Skeletal muscle tissue (tissue), 4 donors: ENCODE data around the gene ENTPD7. TPM values are rescaled to one million over a fixed set of nuclear protein-coding genes. Genes with fewer than 3 reads are reported as not detected.
A peak's percentile ranks its signal among the peaks of the same experiment; 100 is the strongest.

Source experiments
- H3K27ac ChIP-seq: one replicate; pipeline ENCODE4 v1.7.0; 2013; ENCODE audit warnings: mild to moderate bottlenecking, low read depth, low read length, inconsistent platforms
- H3K27me3 ChIP-seq, 3 donors: one replicate each; pipeline ENCODE4 v1.7.0; 2013; ENCODE audit warnings: low read length in 3 of 3; ENCODE audit not compliant: control insufficient read depth in 3 of 3, insufficient read depth in 3 of 3
- H3K36me3 ChIP-seq, 3 donors: one replicate each; pipeline ENCODE4 v1.7.0; 2013; ENCODE audit warnings: low read length in 3 of 3; ENCODE audit not compliant: control insufficient read depth in 3 of 3, insufficient read depth in 3 of 3
- H3K4me1 ChIP-seq, 3 donors: one replicate each; pipeline ENCODE4 v1.7.0; 2013; ENCODE audit warnings: low read length in 3 of 3, mild to moderate bottlenecking in 3 of 3; ENCODE audit not compliant: control insufficient read depth in 3 of 3, insufficient read depth in 3 of 3
- H3K4me3 ChIP-seq, 3 donors: one replicate each; pipeline ENCODE4 v1.7.0; 2013; ENCODE audit warnings: low read length in 3 of 3
- H3K9ac ChIP-seq, 3 donors: one replicate each; pipeline ENCODE4 v1.7.0; 2013; ENCODE audit warnings: low read length in 3 of 3, mild to moderate bottlenecking in 3 of 3, moderate library complexity in 2 of 3, low read depth in 1 of 3
- H3K9me3 ChIP-seq, 3 donors: one replicate each; pipeline ENCODE4 v1.7.0; 2013; ENCODE audit warnings: low read length in 3 of 3; ENCODE audit not compliant: control insufficient read depth in 3 of 3
- total RNA-seq: library from RNA; depleted of rRNA; stranded (reverse); fragments of >200 nt; gene quantifications from one replicate; pipeline ENCODE4 v1.2.3, GENCODE V29; 2014
- donor health status: Osteomylitis.

The ENTPD7 gene
- total RNA-seq, 1 donor from 2014 or later, result 4.7 TPM

DNA sequence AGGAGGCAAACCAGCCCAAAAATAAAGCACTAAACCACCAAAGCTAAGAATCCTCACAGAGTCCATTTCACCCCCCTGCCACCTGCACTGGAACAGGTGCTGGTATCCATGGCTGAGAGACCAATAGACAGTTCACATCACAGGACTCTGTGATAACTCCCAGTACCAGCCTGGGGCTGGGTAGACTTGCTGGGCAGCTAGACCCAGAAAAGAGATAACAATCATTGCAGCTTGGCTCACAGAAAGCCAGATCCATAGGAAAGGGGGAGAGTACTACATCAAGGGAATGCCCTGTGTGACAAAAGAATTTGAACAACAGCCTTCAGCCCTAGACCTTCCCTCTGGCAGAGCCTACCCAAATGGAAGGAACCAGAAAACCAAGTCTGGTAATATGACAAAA, 25.5 kb upstream of the ENTPD7 start:
- Histone ChIP-seq H3K27ac (no peak overlapping the region), H3K36me3 (no peaks in the 10 kb centered on the region), H3K4me3 (no peak overlapping the region), H3K9ac (no peak overlapping the region), H3K4me1 (no peaks in the 10 kb centered on the region), H3K9me3 (no peaks in the 10 kb centered on the region), H3K27me3 (no peaks in the 10 kb centered on the region)

GRCh38 chr10:99647601-99648151, 11.6 kb upstream of the ENTPD7 start:
- Histone ChIP-seq H3K9me3 (no peaks in the 10 kb centered on the region), H3K27me3 (no peaks in the 10 kb centered on the region), H3K27ac (no peak overlapping the region), H3K36me3 (no peaks in the 10 kb centered on the region), H3K9ac (no peak overlapping the region), H3K4me1 (no peaks in the 10 kb centered on the region), H3K4me3 (no peak overlapping the region)

DNA sequence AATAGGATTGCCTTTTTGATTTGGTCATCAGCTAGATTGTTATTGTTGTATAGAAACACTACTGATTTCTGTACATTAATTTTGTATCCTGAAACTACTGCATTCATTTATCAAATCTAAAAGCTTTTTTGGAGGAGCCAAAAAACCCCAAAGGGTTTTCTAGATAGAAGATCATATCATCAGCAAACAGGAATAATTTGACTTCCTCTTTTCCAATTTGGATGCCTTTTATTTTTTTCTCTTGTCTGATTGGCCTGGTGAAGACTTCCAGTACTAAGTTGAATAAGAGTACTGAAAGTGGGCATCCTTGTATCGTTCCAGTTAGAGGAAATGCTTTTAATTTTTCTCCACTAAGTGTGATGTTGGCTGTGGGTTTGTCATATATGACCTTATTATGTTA, 10.6 kb upstream of the ENTPD7 start:
- Histone ChIP-seq H3K27me3 (no peaks in the 10 kb centered on the region), H3K36me3 (no peaks in the 10 kb centered on the region), H3K4me3 (no peak overlapping the region), H3K27ac (no peak overlapping the region), H3K9me3 (no peaks in the 10 kb centered on the region), H3K9ac (no peak overlapping the region), H3K4me1 (no peaks in the 10 kb centered on the region)

- no peaks in the 10 kb centered on the region for H3K4me1 ChIP-seq
- no peaks in the 10 kb centered on the region for H3K36me3 ChIP-seq
- H3K9me3 ChIP-seq, result no peaks in the 10 kb centered on the region
- H3K4me3 ChIP-seq, result no peak overlapping the region
- no peak overlapping the region for H3K27ac ChIP-seq
- H3K9ac ChIP-seq, result no peak overlapping the region
- H3K27me3 ChIP-seq, result no peaks in the 10 kb centered on the region
Measured at GRCh38 chr10:99652800-99653390, 6.4 kb upstream of the ENTPD7 start.

DNA sequence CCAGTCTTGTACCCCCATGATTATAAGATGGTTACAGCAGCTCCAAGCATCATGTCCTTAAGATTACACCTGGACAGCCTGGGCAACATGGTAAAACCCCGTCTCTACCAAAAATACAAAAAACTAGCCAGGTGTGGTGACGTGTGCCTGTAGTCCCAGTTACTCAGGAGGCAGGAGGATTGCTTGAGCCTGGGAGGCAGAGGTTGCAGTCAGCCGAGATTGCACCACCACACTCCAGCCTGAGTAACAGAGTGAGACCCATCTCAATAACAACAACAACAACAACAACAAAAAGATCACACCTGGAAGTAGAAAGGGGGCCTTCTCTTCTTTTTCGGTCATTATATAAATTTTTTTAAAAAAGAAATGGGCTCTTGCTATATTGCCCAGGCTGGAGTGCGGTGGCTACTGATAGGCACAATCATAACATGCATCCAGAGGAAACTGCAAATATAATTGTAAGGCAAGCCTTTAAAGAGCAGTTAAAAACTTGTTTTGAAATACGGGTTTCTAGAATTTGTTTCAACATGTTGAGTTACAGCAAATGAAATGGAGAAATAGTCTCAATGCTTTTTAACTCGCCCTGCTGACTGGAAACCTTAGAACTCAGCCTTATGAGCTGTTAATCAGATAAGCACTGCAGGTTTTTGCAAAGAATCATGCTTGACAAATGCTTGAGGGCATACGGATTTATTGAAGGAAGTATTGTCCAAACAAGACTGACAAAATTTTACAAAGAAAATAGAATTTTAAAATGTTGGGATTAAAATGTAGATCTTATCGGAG, 4.7 kb upstream of the ENTPD7 start:
- Histone ChIP-seq H3K9ac (no peak overlapping the region), H3K27ac (no peak overlapping the region), H3K27me3 (no peaks in the 10 kb centered on the region), H3K9me3 (no peaks in the 10 kb centered on the region), H3K4me3 (no peak overlapping the region), H3K36me3 (no peaks in the 10 kb centered on the region), H3K4me1 (peaks cover 7 to 10% (median 8%) of the 10 kb centered on the region in 3 donors)

GRCh38 chr10:99656199-99657064, 2.9 kb upstream of the ENTPD7 start:
- Histone ChIP-seq H3K4me3 (no peak overlapping the region), H3K9ac (no peak overlapping the region)

DNA sequence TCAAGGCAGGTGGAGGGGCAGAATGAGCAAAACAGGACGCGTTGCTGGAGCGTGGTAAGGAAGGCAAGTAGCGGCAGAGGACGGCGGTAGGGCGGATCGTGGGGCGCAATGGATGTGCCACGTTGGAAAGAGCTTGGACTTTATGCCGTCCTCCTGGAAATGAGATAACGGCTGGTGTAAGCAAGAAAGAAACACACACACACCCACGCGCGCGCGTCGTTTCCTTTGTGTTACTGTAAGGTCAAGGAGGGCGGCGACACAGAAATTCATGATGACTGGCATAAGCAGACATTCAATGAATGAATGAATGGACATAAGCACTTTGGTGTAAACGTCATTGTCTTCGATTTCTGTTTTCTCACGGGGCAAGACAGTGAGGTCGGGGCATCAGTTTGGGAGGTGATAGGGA, 683 bp upstream of the ENTPD7 start:
- Histone ChIP-seq H3K9ac (peak overlapping the region; percentile 69 to 85 (median 74)), H3K27ac (no peak overlapping the region)

More at GRCh38 chr10:99656199-99657064, 2.9 kb upstream of the ENTPD7 start:
- no peaks in the 10 kb centered on the region for H3K27me3 ChIP-seq
- H3K9me3 ChIP-seq, result no peaks in the 10 kb centered on the region
- no peak overlapping the region for H3K27ac ChIP-seq
- peaks cover 12 to 18% (median 14%) of the 10 kb centered on the region in 3 donors for H3K4me1 ChIP-seq
- H3K36me3 ChIP-seq, result no peaks in the 10 kb centered on the region

GRCh38 chr10:99659868-99660366, 608 bp downstream of the ENTPD7 start:
- H3K9me3 ChIP-seq, result no peaks in the 10 kb centered on the region
- H3K9ac ChIP-seq, result peak overlapping the region; percentile 70 to 85 (median 78)
- H3K27ac ChIP-seq, result no peak overlapping the region
- peaks cover 12 to 18% (median 14%) of the 10 kb centered on the region in 3 donors for H3K4me1 ChIP-seq
- no peaks in the 10 kb centered on the region for H3K36me3 ChIP-seq
- H3K4me3 ChIP-seq, result peak overlapping the region; percentile 90 to 93 (median 93)
- H3K27me3 ChIP-seq, result no peaks in the 10 kb centered on the region

More for the DNA sequence above, 683 bp upstream of the ENTPD7 start:
- Histone ChIP-seq H3K9me3 (no peaks in the 10 kb centered on the region), H3K36me3 (no peaks in the 10 kb centered on the region), H3K4me1 (peaks cover 12 to 18% (median 14%) of the 10 kb centered on the region in 3 donors), H3K4me3 (peak overlapping the region; percentile 90 to 93 (median 93)), H3K27me3 (no peaks in the 10 kb centered on the region)

DNA sequence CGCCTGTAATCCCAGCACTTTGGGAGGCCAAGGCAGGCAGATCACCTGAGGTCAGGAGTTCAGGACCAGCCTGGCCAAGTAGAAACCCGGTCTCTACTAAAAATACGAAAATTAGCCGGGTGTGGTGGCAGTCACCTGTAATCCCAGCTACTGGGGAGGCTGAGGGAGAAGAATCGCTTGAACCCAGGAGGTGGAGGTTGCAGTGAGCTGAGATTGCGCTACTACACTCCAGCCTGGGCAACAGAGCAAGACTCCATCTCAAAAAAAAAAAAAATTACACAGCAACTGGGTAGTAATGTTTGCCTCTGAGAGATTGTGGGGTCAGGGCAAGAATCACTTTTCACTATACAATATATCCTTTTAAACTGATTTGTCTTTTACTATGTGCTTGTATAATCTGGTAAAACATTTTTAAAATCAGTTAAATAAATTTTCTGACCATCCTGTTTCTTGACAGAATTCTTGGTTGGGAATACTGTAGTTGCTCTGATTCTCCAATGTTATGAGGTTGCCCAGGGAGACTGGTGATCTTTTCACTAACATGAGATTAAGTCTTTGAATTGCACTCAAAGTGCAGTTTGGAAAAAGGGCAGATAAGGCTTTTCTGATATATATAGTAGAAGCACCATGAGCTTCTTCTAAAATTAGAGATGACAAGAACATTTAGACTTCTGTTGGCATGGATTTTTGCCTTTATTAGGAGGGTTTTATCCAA, 1.5 kb downstream of the ENTPD7 start:
- Histone ChIP-seq H3K9me3 (no peaks in the 10 kb centered on the region), H3K4me3 (no peak overlapping the region), H3K36me3 (no peaks in the 10 kb centered on the region), H3K9ac (no peak overlapping the region), H3K27ac (no peak overlapping the region), H3K27me3 (no peaks in the 10 kb centered on the region), H3K4me1 (peaks cover 12 to 18% (median 14%) of the 10 kb centered on the region in 3 donors)
